ENCODE measurements around the gene L3MBTL1.
"Not testable (repeated sequence)": the region's sequence is repeated elsewhere in the genome, so short reads cannot be mapped to it uniquely, and the experiment has no call there.

The L3MBTL1 gene

DNA sequence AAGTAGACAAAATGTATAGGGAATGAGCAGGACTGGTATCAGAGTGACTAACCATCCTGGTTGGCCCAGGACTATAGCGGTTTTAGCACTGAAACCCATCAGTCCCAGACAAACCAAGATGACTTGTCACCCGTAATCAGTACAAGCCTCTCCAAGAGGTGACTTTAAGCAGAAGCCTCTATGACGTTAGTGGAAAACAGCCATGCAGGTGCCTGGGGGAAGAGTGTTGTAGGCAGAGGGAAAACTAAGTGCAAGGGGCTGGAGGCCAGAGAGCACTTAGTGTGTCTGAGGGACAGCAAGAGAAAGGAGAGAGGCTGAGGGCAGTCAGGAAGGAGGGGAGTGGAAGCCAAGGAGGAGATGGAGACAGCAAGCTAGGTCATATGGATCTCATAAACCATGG, 53.5 kb downstream of the L3MBTL1 start:
- no peak for DNase-seq

- no peak for DNase-seq
These were observed 55.9 kb downstream of the L3MBTL1 start for GRCh38 chr20:43563429-43563828.

GRCh38 chr20:43563991-43564390, 56.5 kb downstream of the L3MBTL1 start:
- no peak for DNase-seq

- no peak for DNase-seq
These were observed 57.0 kb downstream of the L3MBTL1 start for GRCh38 chr20:43564455-43564854.

GRCh38 chr20:43564993-43565757, 57.7 kb downstream of the L3MBTL1 start:
- DNase-seq = no peak

- DNase-seq = no peak
These were observed 58.2 kb downstream of the L3MBTL1 start for GRCh38 chr20:43565758-43566104.

- DNase-seq = peak; percentile 27 to 56
These were observed 60.0 kb downstream of the L3MBTL1 start for GRCh38 chr20:43567477-43567876.

DNA sequence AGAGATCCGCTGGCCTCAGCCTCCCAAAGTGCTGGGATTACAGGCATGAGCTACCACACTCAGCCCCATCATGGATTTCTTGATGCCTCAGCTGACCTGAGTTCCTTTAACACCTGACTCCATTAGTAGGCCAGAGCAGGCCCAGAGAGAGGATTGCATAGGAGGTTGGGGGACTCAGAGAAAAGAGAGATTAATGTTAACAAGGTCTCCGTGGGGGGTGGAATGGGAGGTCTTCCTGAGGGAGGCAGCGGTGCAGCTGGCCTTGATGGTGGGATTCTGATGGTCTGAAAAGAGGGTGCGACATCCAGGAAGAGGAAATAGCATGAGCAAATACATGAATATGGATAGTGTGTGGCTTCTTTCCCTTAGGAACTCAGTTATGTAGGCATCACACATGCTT, 61.2 kb downstream of the L3MBTL1 start:
- no peak for DNase-seq

- no peak for DNase-seq
These were observed 61.8 kb downstream of the L3MBTL1 start for GRCh38 chr20:43569282-43569681.

DNA sequence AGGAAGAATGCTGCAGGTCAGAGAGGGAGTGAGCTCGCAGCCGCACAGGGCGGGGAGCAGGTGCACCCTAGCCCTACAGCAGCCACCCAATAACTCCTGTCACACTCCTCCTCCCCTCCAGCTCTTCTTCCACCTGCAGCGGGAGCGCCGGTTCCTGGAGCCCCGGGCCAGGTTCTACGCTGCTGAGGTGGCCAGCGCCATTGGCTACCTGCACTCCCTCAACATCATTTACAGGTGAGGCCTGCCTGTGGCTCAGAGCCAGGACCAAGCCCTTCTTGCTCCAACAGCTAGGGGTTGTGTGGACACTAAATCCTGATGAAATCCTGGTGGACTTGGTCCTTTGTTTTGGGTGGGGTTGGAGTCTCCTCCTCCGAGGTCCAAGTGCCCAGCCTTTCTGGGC, 63.0 kb downstream of the L3MBTL1 start:
- DNase-seq = no peak

GRCh38 chr20:43571310-43571709, 63.8 kb downstream of the L3MBTL1 start:
- DNase-seq = no peak

DNA sequence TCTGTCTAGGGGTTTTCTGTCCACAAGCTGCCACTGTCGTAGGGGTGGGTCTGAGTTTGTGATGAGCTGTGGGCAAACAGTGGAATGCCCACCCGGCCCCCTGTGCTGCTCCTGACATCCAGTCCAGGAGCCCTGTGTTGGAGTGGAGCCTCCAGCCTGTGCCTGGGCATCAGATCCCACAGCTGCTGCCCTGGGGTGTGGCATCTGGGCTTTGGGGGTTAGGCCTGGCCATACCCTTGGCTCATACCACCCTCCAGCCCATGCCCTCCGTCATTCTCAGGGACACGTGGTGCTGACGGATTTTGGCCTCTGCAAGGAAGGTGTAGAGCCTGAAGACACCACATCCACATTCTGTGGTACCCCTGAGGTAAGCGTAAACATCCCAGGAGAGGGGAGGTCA, 64.3 kb downstream of the L3MBTL1 start:
- DNase-seq = no peak

GRCh38 chr20:43572891-43573290, 65.4 kb downstream of the L3MBTL1 start:
- no peak for DNase-seq

DNA sequence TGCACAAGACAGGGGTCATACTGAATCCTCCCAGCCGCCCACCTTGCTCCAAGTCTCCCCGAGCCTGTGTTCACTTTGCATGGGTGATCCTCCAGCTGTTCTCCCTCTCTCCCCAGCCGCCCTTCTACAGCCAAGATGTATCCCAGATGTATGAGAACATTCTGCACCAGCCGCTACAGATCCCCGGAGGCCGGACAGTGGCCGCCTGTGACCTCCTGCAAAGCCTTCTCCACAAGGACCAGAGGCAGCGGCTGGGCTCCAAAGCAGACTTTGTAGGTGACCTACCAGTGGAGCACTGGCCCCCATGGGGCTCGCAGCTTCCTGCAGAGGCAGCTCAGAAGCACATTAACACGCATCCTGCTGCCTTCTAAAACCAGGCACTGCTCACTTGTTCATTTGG, 68.6 kb downstream of the L3MBTL1 start:
- DNase-seq = no peak

GRCh38 chr20:43579861-43580793, 72.6 kb downstream of the L3MBTL1 start:
- no peak for DNase-seq

DNA sequence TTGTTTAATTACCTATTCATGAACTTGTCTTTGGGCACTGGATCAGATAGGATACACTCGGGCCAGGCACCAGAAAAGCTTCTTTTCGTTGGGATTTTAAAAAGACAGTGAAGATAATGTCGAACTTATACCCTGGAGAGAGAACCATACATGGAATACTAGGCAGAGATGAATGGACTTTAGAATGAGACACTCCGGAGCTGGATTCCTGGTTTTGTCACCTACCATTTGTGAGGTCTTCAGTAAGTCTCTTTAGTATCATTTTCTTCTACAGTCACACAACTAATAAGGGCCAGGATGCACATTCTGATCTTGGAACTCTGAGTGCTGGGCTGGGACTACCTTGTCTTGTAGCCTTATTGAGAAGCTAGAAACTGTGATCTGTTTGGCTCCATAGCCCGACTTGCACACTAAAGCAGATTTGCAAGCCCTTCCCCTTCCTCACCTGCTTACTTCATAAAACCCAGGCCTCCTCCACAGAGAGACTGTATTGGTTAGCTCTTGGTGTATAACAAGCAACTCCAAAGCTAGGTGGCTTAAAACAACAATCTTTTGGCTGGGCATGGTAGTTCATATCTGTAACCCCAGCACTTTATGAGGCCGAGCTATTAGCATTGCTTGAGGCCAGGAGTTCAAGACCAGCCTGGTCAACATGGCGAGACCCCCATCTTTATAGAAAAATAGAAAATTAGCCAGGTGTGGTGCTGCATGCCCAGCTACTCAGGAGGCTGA, 75.8 kb downstream of the L3MBTL1 start:
- DNase-seq = no peak

DNA sequence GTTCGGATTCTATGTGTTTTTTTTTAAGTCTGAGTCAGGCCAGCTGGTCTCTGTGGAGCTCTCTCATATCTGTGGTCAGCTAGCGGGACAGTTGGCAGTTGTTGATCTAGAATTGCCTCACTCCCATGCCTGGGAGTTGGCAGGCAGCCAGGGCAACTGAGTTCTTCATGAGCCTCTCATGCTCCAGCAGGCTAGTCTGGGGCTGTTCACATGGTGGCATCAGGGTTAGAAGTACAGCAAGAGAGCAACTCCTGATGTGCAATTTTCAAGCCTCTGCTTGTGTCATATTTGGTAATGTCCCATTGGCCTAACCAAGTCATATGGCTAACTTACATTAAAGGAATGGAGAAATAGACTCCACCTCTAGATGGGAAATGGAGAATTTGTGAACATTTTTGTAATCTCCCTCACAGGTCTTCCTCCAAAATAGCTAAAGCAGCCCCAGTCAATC, 76.5 kb downstream of the L3MBTL1 start:
- peak; percentile 21 to 36 for DNase-seq

GRCh38 chr20:43584448-43585136, 77.1 kb downstream of the L3MBTL1 start:
- DNase-seq = no peak

GRCh38 chr20:43586641-43587040, 79.1 kb downstream of the L3MBTL1 start:
- DNase-seq = no peak

DNA sequence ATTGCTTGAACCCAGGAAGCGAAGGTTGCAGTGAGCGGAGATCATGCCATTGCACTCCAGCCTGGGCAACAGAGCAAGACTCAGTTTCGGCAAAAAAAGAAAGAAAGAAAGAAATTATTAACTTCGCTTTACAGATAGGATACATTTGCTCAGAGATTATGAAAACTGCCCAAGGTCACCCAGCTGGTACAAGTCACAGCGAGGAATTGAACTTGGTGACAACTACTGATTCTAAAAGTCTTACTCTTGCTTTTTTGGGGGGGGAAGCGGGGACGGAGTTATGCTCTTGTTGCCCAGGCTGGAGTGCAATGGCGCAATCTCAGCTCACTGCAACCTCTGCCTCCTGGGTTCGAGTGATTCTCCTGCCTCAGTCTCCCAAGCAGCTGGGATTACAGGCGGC, 81.0 kb downstream of the L3MBTL1 start:
- DNase-seq = not testable (repeated sequence)

- no peak for DNase-seq
These were observed 82.5 kb downstream of the L3MBTL1 start for GRCh38 chr20:43590036-43590391.
